Colonic mucosa (tissue), 4 donors: Measurements from ENCODE around the gene KLK4. TPM values are rescaled to one million over a fixed set of nuclear protein-coding genes. Genes with fewer than 3 reads are reported as not detected.

Experiments used
- DNase-seq: peaks from one replicate; pipeline ENCODE4 v3.0.0-alpha.2; 2020
- H3K27ac ChIP-seq: fragments of 200-600 bp; one replicate; pipeline ENCODE4 v1.8.0; 2021
- H3K27me3 ChIP-seq: fragments of 200-600 bp; one replicate; pipeline ENCODE4 v1.8.0; 2021
- H3K36me3 ChIP-seq: fragments of 200-600 bp; one replicate; pipeline ENCODE4 v1.8.0; 2021
- H3K4me1 ChIP-seq: fragments of 200-600 bp; one replicate; pipeline ENCODE4 v1.8.0; 2021; ENCODE audit warnings: mild to moderate bottlenecking
- H3K4me3 ChIP-seq: fragments of 200-600 bp; one replicate; pipeline ENCODE4 v1.8.0; 2021
- H3K9ac ChIP-seq, 2 donors: one replicate each; pipeline ENCODE4 v1.7.0; 2013; ENCODE audit warnings: control low read depth in 2 of 2, low read depth in 2 of 2, low read length in 2 of 2
- H3K9me3 ChIP-seq: fragments of 200-600 bp; one replicate; pipeline ENCODE4 v1.8.0; 2021
- CTCF ChIP-seq: fragments of 200-600 bp; IDR thresholded peaks from one replicate; pipeline ENCODE4 v1.8.0; 2022; ENCODE audit warnings: antibody characterized with exemption, mild to moderate bottlenecking
- intact Hi-C: fragments of 100-400 bp; cut with DNase I; formaldehyde crosslinking; loops from one replicate; pipeline ENCODE4 v1.14.1; 2022
- total RNA-seq, 2 donors: library from RNA; stranded (reverse); fragmentation: NEBNext Ultra II Directional in 1 of 2; extraction: Animal tissue kit (Norgen Biotek cat#: 25700) in 1 of 2; gene quantifications; one replicate each; pipeline ENCODE4 v1.2.1, GENCODE V29; 2021
- donor health status: healthy.
- donor health status: DM: no; HTN: no; CAD: no.
- donor health status: DM: no; HTN: no; CAD: no.

KLK4 gene
- total RNA-seq, 2 donors from 2014 or later = 1.2 to 2.0 TPM

GRCh38 chr19:50877338-50877737 is 33.9 kb downstream of the KLK4 start:
- TF ChIP-seq CTCF = no peak
- Histone ChIP-seq H3K4me3 (no peak overlapping the region), H3K27ac (no peak overlapping the region), H3K27me3 (no peaks in the 10 kb centered on the region), H3K9me3 (no peaks in the 10 kb centered on the region), H3K36me3 (no peaks in the 10 kb centered on the region), H3K9ac (no peak overlapping the region), H3K4me1 (no peaks in the 10 kb centered on the region)
- intact Hi-C loops = no loop called here
- DNase-seq = no peak

DNA sequence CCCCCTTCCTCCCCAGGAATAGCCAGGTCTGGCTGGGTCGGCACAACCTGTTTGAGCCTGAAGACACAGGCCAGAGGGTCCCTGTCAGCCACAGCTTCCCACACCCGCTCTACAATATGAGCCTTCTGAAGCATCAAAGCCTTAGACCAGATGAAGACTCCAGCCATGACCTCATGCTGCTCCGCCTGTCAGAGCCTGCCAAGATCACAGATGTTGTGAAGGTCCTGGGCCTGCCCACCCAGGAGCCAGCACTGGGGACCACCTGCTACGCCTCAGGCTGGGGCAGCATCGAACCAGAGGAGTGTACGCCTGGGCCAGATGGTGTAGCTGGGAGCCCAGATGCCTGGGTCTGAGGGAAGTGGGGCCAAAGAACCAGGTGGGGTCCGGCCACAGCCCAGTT is 34.7 kb downstream of the KLK4 start:
- H3K4me3 ChIP-seq = no peak overlapping the region
- intact Hi-C loops = no loop called here
- H3K9ac ChIP-seq = no peak overlapping the region
- DNase-seq = no peak
- no peaks in the 10 kb centered on the region for H3K36me3 ChIP-seq
- no peaks in the 10 kb centered on the region for H3K9me3 ChIP-seq
- no peaks in the 10 kb centered on the region for H3K4me1 ChIP-seq
- TF ChIP-seq CTCF = no peak
- H3K27ac ChIP-seq = no peak overlapping the region
- no peaks in the 10 kb centered on the region for H3K27me3 ChIP-seq

GRCh38 chr19:50875795-50876422 is 35.3 kb downstream of the KLK4 start:
- Histone ChIP-seq H3K4me3 (no peak overlapping the region), H3K36me3 (no peaks in the 10 kb centered on the region), H3K4me1 (no peaks in the 10 kb centered on the region), H3K27ac (no peak overlapping the region), H3K27me3 (no peaks in the 10 kb centered on the region), H3K9ac (no peak overlapping the region), H3K9me3 (no peaks in the 10 kb centered on the region)
- TF ChIP-seq CTCF = no peak
- no peak for DNase-seq
- intact Hi-C loops = no loop called here

DNA sequence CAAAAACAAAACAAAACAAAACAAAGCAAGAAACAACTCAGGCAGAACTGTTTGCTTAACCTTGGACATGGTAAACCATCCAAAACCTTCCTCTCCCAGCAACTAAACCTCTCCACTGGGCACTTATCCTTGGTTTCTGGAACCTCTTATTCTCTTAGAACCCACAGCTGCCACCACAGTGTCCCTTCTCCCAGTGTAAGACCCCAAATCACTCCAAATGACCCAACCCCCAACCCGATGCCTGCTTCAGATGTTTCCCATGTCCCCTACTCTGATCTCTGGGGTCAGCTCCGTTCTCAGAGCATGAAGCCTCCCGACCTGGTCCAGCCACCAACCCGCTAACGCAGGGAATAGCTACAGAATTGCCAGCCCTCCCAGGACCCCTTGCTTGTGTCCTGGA is 37.0 kb downstream of the KLK4 start:
- Histone ChIP-seq H3K4me3 (no peak overlapping the region), H3K36me3 (no peaks in the 10 kb centered on the region), H3K9ac (no peak overlapping the region), H3K27me3 (no peaks in the 10 kb centered on the region), H3K9me3 (no peaks in the 10 kb centered on the region), H3K27ac (no peak overlapping the region), H3K4me1 (no peaks in the 10 kb centered on the region)
- TF ChIP-seq CTCF = no peak
- intact Hi-C loops = no loop called here
- no peak for DNase-seq

DNA sequence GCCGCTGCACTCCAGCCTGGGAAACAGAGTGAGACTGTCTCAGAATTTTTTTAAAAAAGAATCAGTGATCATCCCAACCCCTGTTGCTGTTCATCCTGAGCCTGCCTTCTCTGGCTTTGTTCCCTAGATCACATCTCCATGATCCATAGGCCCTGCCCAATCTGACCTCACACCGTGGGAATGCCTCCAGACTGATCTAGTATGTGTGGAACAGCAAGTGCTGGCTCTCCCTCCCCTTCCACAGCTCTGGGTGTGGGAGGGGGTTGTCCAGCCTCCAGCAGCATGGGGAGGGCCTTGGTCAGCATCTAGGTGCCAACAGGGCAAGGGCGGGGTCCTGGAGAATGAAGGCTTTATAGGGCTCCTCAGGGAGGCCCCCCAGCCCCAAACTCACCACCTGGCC is 38.1 kb downstream of the KLK4 start, which contains the start of gene KLK2:
KLK2 (plus strand) TSS at position 384 of the 400 bp plus-strand sequence. CDS start 35 bp downstream, outside the sequence.
- no peaks in the 10 kb centered on the region for H3K36me3 ChIP-seq
- H3K4me3 ChIP-seq = no peak within 1 kb of the TSS
- H3K27me3 ChIP-seq = no peaks in the 10 kb centered on the region
- no peaks in the 10 kb centered on the region for H3K4me1 ChIP-seq
- H3K27ac ChIP-seq = no peak within 1 kb of the TSS
- H3K9me3 ChIP-seq = no peaks in the 10 kb centered on the region
- no peak for TF ChIP-seq CTCF
- H3K9ac ChIP-seq = no peak within 1 kb of the TSS
- intact Hi-C loops = no loop called here
- DNase-seq = no peak
